Measurements from ENCODE around the gene SLC23A2. TPM values are rescaled to one million over a fixed set of nuclear protein-coding genes. Genes with fewer than 3 reads are reported as not detected.
"Not testable (repeated sequence)": the region's sequence is repeated elsewhere in the genome, so short reads cannot be mapped to it uniquely, and the experiment has no call there.

SLC23A2 gene
- total and polyA plus RNA-seq, 2 experiments from 2014 or later = 5.9 to 9.6 TPM

DNA sequence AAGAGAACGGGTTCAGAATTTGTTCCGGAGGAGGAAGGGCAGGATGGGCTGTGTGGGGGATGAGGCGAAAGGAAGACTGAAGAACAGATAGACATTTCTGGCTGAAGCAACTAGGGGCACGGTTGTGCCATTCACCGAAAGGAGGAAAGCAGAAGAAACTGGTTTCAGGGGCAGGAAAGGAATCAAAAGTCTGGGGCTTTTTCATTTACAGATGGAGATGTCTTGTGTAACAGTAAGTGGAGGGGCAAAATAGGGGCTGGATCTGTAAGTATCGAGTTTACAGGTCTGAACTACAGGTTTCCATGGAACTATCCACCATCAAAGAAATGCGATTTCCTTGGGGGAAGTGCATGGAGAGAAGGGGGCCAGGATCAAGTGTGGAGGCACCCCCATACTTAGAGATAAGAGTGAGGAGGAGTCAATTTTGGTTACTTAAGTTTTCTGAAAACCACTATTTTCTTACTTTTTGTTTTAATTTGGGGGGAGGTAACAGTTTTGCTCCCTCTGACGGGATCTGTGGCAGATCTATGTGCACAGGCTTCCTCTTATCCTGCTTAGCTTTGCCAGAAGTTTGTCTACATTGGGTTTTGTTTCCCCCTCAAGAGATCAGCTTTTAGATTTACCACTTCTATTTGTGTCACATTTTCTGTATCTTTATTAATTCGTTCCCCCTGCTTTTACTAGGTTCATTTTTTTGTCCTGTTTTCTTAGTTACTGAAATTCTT is 120.1 kb downstream of the SLC23A2 start:
- Histone ChIP-seq H3K27ac (no peak overlapping the region), H3K9me2 (ENCODE audit: insufficient read depth) (no peaks in the 10 kb centered on the region), H3K9me3 (ENCODE audit: low read depth) (no peaks in the 10 kb centered on the region), H3K4me1 (ENCODE audit: insufficient read depth) (no peaks in the 10 kb centered on the region), H3K27me3 (replicated peaks; ENCODE audit: insufficient read depth) (no peaks in the 10 kb centered on the region), H2AFZ (no peak overlapping the region), H3K4me2 (ENCODE audit: unreplicated experiment) (no peak overlapping the region), H3F3A (ENCODE audit: insufficient read depth) (no peaks in the 10 kb centered on the region), H3K4me3 (no peak overlapping the region), H4K20me1 (ENCODE audit: insufficient read depth) (no peaks in the 10 kb centered on the region), H3K36me3 (ENCODE audit: low read depth) (no peaks in the 10 kb centered on the region), H3K9ac (no peak overlapping the region), H3K79me2 (ENCODE audit: insufficient read depth) (no peaks in the 10 kb centered on the region)
- no peak for DNase-seq
- in situ Hi-C loops (cut with MboI) = no loop called here
- WGBS, 2 experiments (ENCODE audit: low coverage in 1 of 2, low lambda C conversion rate in 2 of 2, missing lambda C conversion rate in 2 of 2) = 95 to 96% methylated on average over 8 to 9 of the region's 9 CpGs
- TF ChIP-seq EZH2 (IDR thresholded peaks at IDR 0.05; ENCODE audit: insufficient read depth, poor library complexity, severe bottlenecking) = no peak

DNA sequence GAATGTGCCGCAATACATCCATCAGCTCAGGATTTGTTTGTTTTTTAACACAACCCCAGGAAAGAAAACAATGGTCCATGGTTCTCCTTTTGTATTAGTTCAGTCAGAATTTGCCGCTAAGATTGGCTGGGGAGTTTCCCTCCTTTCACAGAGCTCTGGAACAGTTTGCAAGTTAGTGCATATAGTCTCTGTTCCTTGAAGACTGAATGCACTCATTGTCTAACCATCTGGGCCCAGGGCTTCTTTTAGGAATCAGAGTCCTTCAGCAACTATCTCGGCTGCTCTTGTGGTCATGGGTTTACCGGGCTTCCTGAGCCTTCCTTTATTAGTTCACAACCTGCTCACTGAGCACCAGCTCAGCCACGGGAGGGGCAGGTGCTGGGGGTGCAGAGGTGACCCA is 121.3 kb downstream of the SLC23A2 start:
- WGBS, 2 experiments (ENCODE audit: low coverage in 1 of 2, low lambda C conversion rate in 2 of 2, missing lambda C conversion rate in 2 of 2) = 85 to 89% methylated on average over 5 of the region's 5 CpGs
- TF ChIP-seq EZH2phosphoT487 (IDR thresholded peaks at IDR 0.05; ENCODE audit: insufficient read depth, low read depth) = no peak
- no peak for TF ChIP-seq EZH2 (IDR thresholded peaks at IDR 0.05; ENCODE audit: insufficient read depth, poor library complexity, severe bottlenecking)
- H3K4me2 ChIP-seq (ENCODE audit: unreplicated experiment) = no peak overlapping the region
- no peaks in the 10 kb centered on the region for H3K27me3 ChIP-seq (replicated peaks; ENCODE audit: insufficient read depth)
- in situ Hi-C loops (cut with MboI) = no loop called here
- H3K4me3 ChIP-seq = no peak overlapping the region
- DNase-seq = no peak
- no peaks in the 10 kb centered on the region for H4K20me1 ChIP-seq (ENCODE audit: insufficient read depth)
- H3K9ac ChIP-seq = no peak overlapping the region
- no peaks in the 10 kb centered on the region for H3K79me2 ChIP-seq (ENCODE audit: insufficient read depth)
- no peaks in the 10 kb centered on the region for H3K9me3 ChIP-seq (ENCODE audit: low read depth)
- no peaks in the 10 kb centered on the region for H3K9me2 ChIP-seq (ENCODE audit: insufficient read depth)
- no peak overlapping the region for H2AFZ ChIP-seq
- no peaks in the 10 kb centered on the region for H3F3A ChIP-seq (ENCODE audit: insufficient read depth)
- no peaks in the 10 kb centered on the region for H3K4me1 ChIP-seq (ENCODE audit: insufficient read depth)
- H3K27ac ChIP-seq = no peak overlapping the region
- H3K36me3 ChIP-seq (ENCODE audit: low read depth) = no peaks in the 10 kb centered on the region

DNA sequence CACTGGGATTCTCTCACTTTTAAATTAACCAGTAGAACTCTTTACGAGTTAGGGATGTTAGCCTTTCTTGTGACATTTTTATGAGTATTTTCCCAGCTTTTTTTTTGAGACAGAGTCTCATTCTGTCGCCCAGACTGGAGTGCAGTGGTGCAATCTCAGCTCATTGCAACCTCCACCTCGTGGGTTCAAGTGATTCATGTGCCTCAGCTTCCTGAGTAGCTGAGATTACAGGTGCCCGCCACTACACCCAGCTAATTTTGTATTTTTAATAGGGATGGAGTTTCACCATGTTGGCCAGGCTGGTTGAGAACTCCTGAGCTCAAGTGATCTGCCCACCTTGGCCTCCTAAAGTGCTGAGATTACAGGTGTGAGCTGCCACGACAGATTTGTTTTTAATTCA is 123.2 kb downstream of the SLC23A2 start:
- DNase-seq; H3K79me2 ChIP-seq (ENCODE audit: insufficient read depth); H3K36me3 ChIP-seq (ENCODE audit: low read depth); H3K4me1 ChIP-seq (ENCODE audit: insufficient read depth); H3K9me3 ChIP-seq (ENCODE audit: low read depth); in situ Hi-C loops (cut with MboI); H3K9ac ChIP-seq; H3K4me3 ChIP-seq; H3F3A ChIP-seq (ENCODE audit: insufficient read depth); H3K27ac ChIP-seq; H3K4me2 ChIP-seq (ENCODE audit: unreplicated experiment); H3K27me3 ChIP-seq (replicated peaks; ENCODE audit: insufficient read depth); H3K9me2 ChIP-seq (ENCODE audit: insufficient read depth); H4K20me1 ChIP-seq (ENCODE audit: insufficient read depth); H2AFZ ChIP-seq: not testable (repeated sequence)
- 94 to 95% methylated on average over 5 of the region's 5 CpGs for WGBS, 2 experiments (ENCODE audit: low coverage in 1 of 2, low lambda C conversion rate in 2 of 2, missing lambda C conversion rate in 2 of 2)

DNA sequence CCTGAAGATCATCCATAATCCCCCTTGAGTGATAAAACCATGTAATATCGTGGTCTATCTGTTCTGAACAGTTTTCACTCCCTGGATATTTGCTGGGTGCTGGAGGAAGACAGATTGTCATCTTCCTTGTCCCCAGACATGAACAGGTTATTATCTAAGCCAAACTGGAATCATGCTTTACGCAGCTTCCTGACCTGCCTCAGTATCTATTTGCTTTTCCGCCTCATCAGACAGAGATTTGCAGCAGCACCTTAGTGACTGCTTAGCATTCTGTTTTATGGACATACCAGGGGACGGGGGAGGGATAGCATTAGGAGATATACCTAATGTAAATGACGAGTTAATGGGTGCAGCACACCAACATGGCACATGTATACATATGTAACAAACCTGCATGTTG is 124.6 kb downstream of the SLC23A2 start:
- Histone ChIP-seq H3K9me2 (ENCODE audit: insufficient read depth) (no peaks in the 10 kb centered on the region), H3K27me3 (replicated peaks; ENCODE audit: insufficient read depth) (no peaks in the 10 kb centered on the region), H2AFZ (no peak overlapping the region), H3K9ac (no peak overlapping the region), H3K4me2 (ENCODE audit: unreplicated experiment) (no peak overlapping the region), H3K9me3 (ENCODE audit: low read depth) (no peaks in the 10 kb centered on the region), H3F3A (ENCODE audit: insufficient read depth) (no peaks in the 10 kb centered on the region), H3K4me3 (no peak overlapping the region), H3K79me2 (ENCODE audit: insufficient read depth) (no peaks in the 10 kb centered on the region), H3K4me1 (ENCODE audit: insufficient read depth) (no peaks in the 10 kb centered on the region), H3K27ac (no peak overlapping the region), H3K36me3 (ENCODE audit: low read depth) (no peaks in the 10 kb centered on the region), H4K20me1 (ENCODE audit: insufficient read depth) (no peaks in the 10 kb centered on the region)
- no peak for DNase-seq
- 98 to 99% methylated on average over 5 of the region's 5 CpGs for WGBS, 2 experiments (ENCODE audit: low coverage in 1 of 2, low lambda C conversion rate in 2 of 2, missing lambda C conversion rate in 2 of 2)
- in situ Hi-C loops (cut with MboI) = no loop called here
- TF ChIP-seq EZH2phosphoT487 (IDR thresholded peaks at IDR 0.05; ENCODE audit: insufficient read depth, low read depth) (no peak), EZH2 (IDR thresholded peaks at IDR 0.05; ENCODE audit: insufficient read depth, poor library complexity, severe bottlenecking) (no peak)

DNA sequence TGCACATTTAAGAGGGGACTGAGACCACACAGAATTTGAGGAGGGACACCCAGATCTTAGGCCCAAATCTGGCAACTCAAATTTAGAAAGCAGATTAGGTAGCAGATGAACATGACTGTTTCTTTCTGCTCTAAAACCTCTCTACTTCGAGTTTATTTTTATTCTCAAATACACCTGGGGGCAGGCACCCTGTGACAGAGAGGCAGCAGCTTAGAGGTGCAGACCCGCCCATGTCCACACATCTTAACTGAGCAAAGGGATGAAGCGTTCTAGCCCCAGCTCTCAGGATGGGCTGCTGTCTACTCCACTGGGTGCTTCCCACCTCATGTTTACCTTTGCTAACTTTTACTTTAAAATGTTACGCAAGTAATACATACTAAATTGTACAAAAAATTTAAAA is 125.0 kb downstream of the SLC23A2 start:
- no peaks in the 10 kb centered on the region for H3K79me2 ChIP-seq (ENCODE audit: insufficient read depth)
- no peaks in the 10 kb centered on the region for H3K4me1 ChIP-seq (ENCODE audit: insufficient read depth)
- H3K4me3 ChIP-seq = no peak overlapping the region
- no peak for DNase-seq
- H3K27me3 ChIP-seq (replicated peaks; ENCODE audit: insufficient read depth) = no peaks in the 10 kb centered on the region
- H3F3A ChIP-seq (ENCODE audit: insufficient read depth) = no peaks in the 10 kb centered on the region
- in situ Hi-C loops (cut with MboI) = no loop called here
- no peak overlapping the region for H3K4me2 ChIP-seq (ENCODE audit: unreplicated experiment)
- no peaks in the 10 kb centered on the region for H3K9me2 ChIP-seq (ENCODE audit: insufficient read depth)
- 94 to 98% methylated on average over 4 of the region's 4 CpGs for WGBS, 2 experiments (ENCODE audit: low coverage in 1 of 2, low lambda C conversion rate in 2 of 2, missing lambda C conversion rate in 2 of 2)
- no peak overlapping the region for H3K9ac ChIP-seq
- H3K27ac ChIP-seq = no peak overlapping the region
- no peak for TF ChIP-seq EZH2phosphoT487 (IDR thresholded peaks at IDR 0.05; ENCODE audit: insufficient read depth, low read depth)
- no peak for TF ChIP-seq EZH2 (IDR thresholded peaks at IDR 0.05; ENCODE audit: insufficient read depth, poor library complexity, severe bottlenecking)
- H2AFZ ChIP-seq = no peak overlapping the region
- H4K20me1 ChIP-seq (ENCODE audit: insufficient read depth) = no peaks in the 10 kb centered on the region
- no peaks in the 10 kb centered on the region for H3K36me3 ChIP-seq (ENCODE audit: low read depth)
- H3K9me3 ChIP-seq (ENCODE audit: low read depth) = no peaks in the 10 kb centered on the region
